ENCODE measurements around the gene PDE4B.

The PDE4B gene

GRCh38 chr1:65880611-65881010 lies 87.9 kb downstream of the PDE4B start:
- no peak overlapping the region for H3K27ac ChIP-seq
- no peak for TF ChIP-seq CTCF (conservative IDR thresholded peaks at IDR 0.05)

GRCh38 chr1:65881067-65881594 lies 88.4 kb downstream of the PDE4B start:
- H3K27ac ChIP-seq = no peak overlapping the region
- TF ChIP-seq CTCF (conservative IDR thresholded peaks at IDR 0.05) = no peak

- TF ChIP-seq CTCF (conservative IDR thresholded peaks at IDR 0.05) = no peak
- no peak overlapping the region for H3K27ac ChIP-seq
Observed at GRCh38 chr1:65882076-65882475, 89.4 kb downstream of the PDE4B start.

- no peak overlapping the region for H3K27ac ChIP-seq
- TF ChIP-seq CTCF (conservative IDR thresholded peaks at IDR 0.05) = no peak
Observed at GRCh38 chr1:65889441-65889840, 96.7 kb downstream of the PDE4B start.

GRCh38 chr1:65890201-65890843 lies 97.6 kb downstream of the PDE4B start:
- H3K27ac ChIP-seq = no peak overlapping the region
- no peak for TF ChIP-seq CTCF (conservative IDR thresholded peaks at IDR 0.05)

GRCh38 chr1:65894738-65895605 lies 102.3 kb downstream of the PDE4B start:
- no peak overlapping the region for H3K27ac ChIP-seq
- no peak for TF ChIP-seq CTCF (conservative IDR thresholded peaks at IDR 0.05)

GRCh38 chr1:65896721-65897120 lies 104.0 kb downstream of the PDE4B start:
- no peak for TF ChIP-seq CTCF (conservative IDR thresholded peaks at IDR 0.05)
- H3K27ac ChIP-seq = no peak overlapping the region

All from VCaP (cell line).